Measurements from ENCODE around the gene BOC.
A peak's percentile ranks its signal among the peaks of the same experiment; 100 is the strongest.

The BOC gene

GRCh38 chr3:113249601-113250000 is 38.2 kb downstream of the BOC start:
- no peak for DNase-seq (ENCODE audit: low spot score)

DNA sequence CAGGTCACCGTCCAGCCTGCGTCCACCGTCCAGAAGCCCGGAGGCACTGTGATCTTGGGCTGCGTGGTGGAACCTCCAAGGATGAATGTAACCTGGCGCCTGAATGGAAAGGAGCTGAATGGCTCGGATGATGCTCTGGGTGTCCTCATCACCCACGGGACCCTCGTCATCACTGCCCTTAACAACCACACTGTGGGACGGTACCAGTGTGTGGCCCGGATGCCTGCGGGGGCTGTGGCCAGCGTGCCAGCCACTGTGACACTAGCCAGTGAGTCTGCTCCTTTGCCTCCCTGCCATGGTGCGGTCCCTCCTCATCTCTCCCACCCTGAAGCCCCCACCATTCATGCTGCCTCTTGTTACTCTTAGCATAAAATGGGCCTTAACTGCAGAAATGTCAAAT is 39.2 kb downstream of the BOC start:
- no peak for DNase-seq (ENCODE audit: low spot score)

- no peak for DNase-seq (ENCODE audit: low spot score)
Observed at GRCh38 chr3:113251817-113252216, 40.5 kb downstream of the BOC start.

- no peak for DNase-seq (ENCODE audit: low spot score)
Observed at GRCh38 chr3:113252553-113252952, 41.2 kb downstream of the BOC start.

- DNase-seq (ENCODE audit: low spot score), result no peak
Observed at GRCh38 chr3:113253702-113254101, 42.3 kb downstream of the BOC start.

GRCh38 chr3:113254171-113254947 is 43.0 kb downstream of the BOC start:
- DNase-seq (ENCODE audit: low spot score), result no peak

DNA sequence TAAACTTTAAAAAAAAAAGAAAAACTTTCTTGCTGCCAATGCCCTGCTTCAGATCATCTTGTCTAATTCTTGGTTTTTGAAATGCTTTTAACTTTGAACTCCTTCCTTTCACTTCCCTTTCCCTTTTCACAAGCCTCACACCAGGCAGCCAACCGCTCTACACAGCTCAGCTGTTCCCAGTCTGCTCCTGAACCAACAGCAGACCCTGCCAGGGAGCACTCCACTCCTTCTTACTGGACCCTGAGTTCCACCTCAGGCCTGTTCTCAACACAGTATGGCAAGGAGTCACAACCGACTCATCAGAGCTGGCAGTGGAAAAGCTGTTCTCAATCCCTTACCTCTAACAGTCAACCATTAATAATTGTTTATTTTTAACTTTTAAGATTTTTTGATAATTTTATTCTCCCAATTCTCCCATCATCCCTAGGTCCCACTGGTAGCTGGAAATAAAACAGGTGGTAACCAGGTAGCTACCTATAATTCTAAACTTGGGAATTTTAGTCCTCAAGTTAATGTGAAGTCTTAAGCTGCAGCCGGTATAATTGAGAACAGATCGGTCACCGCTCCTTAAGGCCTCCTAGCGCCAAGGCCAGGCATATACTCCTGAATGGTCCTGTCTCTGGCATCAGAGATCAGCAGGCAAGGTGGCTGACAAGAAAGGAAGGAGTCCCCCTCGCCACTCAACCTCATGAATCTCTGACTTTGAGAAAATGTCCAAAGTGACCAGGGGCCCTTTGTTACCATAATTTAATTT is 43.9 kb downstream of the BOC start:
- DNase-seq (ENCODE audit: low spot score), result peak; percentile 59

DNA sequence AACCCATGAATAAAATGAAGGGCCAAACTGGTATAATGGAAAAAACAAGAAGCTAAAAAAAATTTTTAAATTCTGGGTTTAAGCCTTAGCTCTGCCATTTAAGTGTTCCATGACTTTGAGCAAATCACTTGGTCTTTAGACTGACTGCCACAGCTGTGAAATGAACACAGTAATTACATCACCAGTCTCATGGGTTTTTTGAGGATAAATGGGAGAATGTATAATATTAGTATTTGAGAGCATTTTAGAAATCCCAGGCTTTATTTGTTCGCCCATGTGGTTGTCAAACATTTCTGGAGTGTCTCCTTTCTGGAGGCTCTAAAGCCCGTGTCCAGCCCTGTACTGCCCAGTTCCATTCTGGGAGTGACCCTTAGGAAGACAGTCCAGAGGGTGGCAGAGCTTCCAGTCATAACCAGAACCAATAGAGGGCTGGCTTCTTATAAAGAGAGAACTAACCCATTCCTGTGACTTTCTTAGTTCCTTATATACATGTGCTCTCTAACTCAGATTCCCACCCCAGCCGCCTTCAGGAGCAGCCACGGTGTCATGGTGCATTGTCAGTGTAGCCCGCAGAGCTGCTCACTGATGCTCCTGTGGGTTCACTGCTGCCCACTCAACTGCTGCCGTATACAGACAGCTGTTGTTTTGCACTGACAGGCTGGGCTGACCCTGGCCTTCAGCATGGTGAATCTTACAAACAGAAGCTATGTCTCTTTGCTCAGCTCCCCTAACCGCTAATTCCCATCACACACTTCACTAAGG is 44.7 kb downstream of the BOC start:
- DNase-seq (ENCODE audit: low spot score), result no peak

DNA sequence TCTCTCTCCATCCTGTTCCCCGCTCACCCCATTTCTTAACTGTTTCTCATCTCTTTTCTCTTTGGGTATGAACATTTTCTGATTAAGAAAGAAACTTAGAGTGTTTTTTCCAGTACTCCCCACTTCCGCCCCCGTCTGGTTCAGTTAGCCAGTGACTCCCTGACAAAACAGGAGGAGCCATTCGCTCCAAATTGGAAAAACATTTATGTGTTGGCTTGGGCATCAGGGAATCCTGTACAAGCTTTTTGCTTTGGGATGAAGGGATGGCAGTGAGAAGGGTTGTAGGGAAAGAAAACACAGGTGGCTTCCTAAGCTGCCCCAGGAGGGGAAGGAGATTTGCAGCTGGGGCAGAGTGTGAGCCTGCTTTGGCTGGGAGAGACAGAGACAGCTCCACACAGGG is 47.0 kb downstream of the BOC start:
- peak; percentile 71 for DNase-seq (ENCODE audit: low spot score)

GRCh38 chr3:113259196-113259595 is 47.8 kb downstream of the BOC start:
- DNase-seq (ENCODE audit: low spot score), result no peak

DNA sequence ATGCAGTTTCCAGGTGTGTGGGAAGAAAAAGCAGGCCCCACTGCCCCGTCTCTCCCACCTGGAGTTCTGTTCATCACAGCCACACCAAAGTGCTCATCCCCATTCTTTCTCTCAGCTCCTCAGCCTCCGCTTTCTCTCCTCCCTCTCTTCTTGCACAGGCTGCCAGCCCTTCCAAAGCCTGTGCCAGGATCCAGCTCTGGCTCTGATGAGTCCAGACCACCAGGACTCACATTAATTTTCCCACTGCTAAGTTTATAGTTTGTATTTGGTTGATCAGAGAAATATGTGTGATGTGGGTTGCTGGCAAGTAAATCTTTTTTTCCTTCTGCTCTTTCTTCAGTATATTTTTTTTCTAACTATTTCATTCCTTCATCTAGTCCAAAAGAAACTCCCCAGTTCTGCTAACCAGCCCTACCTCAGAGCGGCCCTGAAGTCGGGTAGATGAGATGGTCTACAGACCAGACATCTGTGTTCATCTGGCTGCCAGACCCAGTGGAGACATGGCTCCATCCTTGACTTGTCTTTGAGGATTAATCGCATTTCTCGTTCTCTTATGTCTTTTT is 49.8 kb downstream of the BOC start:
- no peak for DNase-seq (ENCODE audit: low spot score)

- no peak for DNase-seq (ENCODE audit: low spot score)
Observed at GRCh38 chr3:113261626-113262303, 50.4 kb downstream of the BOC start.

GRCh38 chr3:113262304-113262665 is 50.9 kb downstream of the BOC start:
- no peak for DNase-seq (ENCODE audit: low spot score)

DNA sequence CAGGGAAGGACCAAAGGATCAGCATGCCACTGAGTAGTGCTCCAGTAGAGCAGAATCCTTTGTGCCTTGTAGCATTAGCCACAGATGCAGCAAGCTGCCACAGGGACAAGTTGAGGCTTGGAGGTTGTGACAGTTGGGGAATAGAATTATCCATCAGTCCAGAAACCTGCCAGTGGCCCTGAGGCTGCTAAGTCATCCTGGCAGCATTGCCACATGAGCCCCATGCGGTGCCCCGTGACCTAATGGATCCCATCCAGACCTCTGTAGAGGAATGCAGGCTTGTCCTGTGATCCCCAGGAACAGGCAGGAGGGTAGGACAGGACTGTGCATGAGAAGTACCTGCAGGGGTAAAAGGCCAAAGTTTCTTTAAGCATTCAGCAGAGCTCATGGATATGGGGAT is 51.7 kb downstream of the BOC start:
- DNase-seq (ENCODE audit: low spot score), result no peak

GRCh38 chr3:113263778-113264177 is 52.4 kb downstream of the BOC start:
- DNase-seq (ENCODE audit: low spot score), result no peak

DNA sequence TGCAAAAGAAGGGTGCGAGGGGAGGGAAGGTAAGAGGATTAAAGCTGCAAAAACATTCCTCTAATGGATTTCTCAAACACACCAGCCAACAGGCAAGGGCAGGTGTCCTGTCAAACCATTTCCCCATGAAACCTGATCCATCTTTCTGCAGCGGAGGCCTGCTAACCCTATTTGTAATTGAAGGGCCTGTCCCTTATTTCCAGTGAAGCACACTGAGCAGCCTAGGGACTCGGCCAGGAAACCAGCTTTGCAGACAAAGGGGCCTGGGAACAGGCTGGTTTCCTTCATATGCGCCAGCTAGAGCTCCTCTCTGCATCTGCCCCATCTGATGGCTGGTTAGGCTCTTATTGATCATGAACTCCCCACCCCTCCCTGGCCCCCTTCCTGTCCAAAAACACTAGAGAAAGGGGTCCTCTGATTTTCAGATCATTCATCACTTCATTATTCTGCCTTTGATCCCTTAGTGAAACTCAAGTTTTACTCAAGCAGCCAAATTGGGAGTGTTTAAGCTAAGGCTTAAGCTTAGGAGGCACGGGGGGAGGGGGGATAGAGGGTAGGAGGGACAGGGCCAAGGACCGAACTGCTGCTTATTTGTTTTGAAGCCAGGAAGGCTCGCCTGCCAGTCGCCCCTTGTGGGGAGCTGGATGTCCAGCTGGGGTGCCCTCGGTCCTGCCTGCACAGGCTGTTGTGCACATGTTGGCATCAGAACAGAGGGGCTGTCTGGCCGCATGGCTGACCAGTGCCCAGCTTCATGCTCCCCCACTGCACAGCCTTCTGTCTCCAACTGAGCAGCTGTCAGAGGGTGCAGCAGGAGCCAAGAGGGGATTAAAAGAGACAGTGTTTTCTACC is 53.1 kb downstream of the BOC start:
- DNase-seq (ENCODE audit: low spot score), result no peak

DNA sequence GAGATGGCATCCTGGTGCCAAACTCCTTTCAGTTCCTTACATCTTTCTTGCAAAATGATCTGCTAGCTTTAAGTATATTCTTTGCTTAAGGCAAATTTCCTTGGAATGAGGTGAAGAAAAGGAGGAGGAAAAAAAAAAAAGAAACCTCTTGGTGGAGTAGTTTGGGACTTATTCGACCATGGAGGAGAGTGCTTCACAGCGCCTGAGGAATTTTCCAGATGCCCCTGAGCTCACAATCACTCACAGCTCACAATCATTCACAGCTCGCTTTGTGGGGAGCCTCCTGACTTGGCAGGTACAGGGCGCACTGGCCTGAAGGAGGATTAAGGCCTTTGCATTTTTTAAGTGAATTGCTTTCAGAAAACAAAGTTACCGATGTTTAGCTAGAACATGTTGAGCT is 53.9 kb downstream of the BOC start:
- DNase-seq (ENCODE audit: low spot score), result no peak

GRCh38 chr3:113266738-113267137 is 55.4 kb downstream of the BOC start:
- DNase-seq (ENCODE audit: low spot score), result no peak

DNA sequence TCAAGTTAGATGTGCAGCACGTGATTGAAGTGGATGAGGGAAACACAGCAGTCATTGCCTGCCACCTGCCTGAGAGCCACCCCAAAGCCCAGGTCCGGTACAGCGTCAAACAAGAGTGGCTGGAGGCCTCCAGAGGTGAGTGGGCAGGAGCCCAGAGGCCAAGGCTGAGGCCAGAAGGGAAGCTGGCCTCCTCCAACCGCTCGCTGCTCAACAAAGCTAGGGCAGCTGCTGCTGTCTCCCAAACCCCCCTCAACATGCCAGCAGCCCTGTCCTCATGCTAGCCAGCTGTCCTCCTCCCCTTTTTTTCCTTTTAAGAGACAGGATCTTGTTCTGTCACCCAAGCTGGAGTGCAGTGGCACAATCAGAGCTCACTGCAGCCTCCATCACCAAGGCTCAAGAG is 57.0 kb downstream of the BOC start:
- DNase-seq (ENCODE audit: low spot score), result no peak

- DNase-seq (ENCODE audit: low spot score), result no peak
Observed at GRCh38 chr3:113268942-113269341, 57.6 kb downstream of the BOC start.

DNA sequence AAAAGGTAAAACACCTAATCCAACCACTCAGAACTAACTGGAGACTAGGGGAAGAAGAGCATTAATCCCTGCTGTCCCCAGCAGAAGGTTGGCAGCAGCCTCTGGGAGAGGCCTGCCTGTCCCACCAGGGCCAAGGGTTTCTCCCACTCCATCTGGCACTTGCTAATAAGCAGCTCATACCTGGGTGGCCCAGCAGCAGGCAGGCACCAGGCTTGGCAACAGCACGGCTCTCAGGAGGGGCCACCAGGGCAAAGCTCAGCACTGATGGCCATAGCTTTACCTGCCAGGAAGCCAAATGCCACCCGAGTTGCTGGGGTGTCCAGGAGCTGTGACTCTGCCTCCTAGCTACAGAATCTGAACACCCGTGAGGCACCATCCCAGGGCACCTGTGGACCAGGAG is 58.3 kb downstream of the BOC start:
- DNase-seq (ENCODE audit: low spot score), result no peak
